Skeletal muscle cell (primary cell): ENCODE measurements around the gene PRAMEF26.
"Not testable (repeated sequence)": the region's sequence is repeated elsewhere in the genome, so short reads cannot be mapped to it uniquely, and the experiment has no call there.

ENCODE experiments used
- DNase-seq: peaks from one replicate; pipeline ENCODE4 v3.0.0-alpha.2; 2010; ENCODE audit warnings: low read depth
- H3K4me3 ChIP-seq: 2 replicates; pipeline ENCODE4 v1.5.1; 2011; ENCODE audit warnings: low read depth, mild to moderate bottlenecking, control low read depth, low read length, moderate library complexity

Gene PRAMEF26

GRCh38 chr1:13155909-13156308, at the start of gene PRAMEF26:
TSS of gene PRAMEF26 (minus strand) at chr1:13156009. CDS start at chr1:13153095, 2,914 bp downstream.
- not testable (repeated sequence) for H3K4me3 ChIP-seq, DNase-seq

DNA sequence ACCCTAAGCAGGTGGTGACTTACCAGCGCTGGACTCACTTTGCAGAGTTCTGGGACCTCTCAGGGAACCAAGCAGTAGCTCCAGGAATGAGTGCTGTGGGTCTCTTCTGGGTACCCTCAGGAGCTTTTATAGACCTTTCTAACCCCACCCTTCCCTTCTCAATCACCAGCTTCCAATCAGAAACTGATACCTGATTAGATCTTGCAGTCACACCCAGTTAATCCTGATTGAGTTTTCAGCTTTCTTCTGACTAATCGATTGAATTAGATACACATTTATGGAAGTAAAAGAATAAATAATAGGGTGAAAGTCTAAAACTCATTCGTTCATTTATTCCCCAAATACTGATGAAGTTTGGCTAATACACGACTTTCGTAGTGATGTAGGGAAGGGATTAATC, 45.5 kb upstream of the PRAMEF26 start, which contains the start of gene PRAMEF13:
TSS of gene PRAMEF13 (minus strand) at position 101 of the 400 bp plus-strand sequence. CDS start 1,820 bp downstream, outside the sequence.
- not testable (repeated sequence) for H3K4me3 ChIP-seq, DNase-seq

GRCh38 chr1:13171548-13171947, 15.7 kb upstream of the PRAMEF26 start, which contains the start of gene PRAMEF9:
TSS of gene PRAMEF9 (plus strand) at chr1:13171848. CDS start at chr1:13175281, 3,433 bp downstream.
- not testable (repeated sequence) for DNase-seq, H3K4me3 ChIP-seq

DNA sequence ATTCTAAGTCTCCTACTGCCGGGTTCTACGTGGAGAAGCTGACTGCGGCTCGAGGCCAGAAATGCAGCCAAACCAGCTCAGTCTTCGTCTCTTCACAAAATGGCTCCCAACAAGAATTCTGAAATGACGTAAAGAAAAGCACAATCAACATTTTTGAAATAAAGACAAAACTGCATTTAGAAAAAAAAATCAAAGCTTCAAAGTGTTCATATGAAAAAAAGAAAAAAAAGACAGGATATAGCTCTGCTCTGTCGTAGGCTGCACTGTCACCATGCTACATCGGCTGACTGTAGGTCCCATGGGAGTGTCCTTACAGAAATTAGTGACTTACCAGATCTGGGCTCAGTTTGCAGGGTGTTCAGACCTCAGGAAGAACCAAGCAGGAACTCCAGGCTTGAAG, 9.7 kb upstream of the PRAMEF26 start, which contains the start of gene HNRNPCL4:
TSS of gene HNRNPCL4 (minus strand) at position 101 of the 400 bp plus-strand sequence. CDS start 164 bp downstream, outside the sequence.
- H3K4me3 ChIP-seq, DNase-seq: not testable (repeated sequence)

- not testable (repeated sequence) for H3K4me3 ChIP-seq, DNase-seq
Measured at GRCh38 chr1:13116754-13117153, 39.1 kb downstream of the PRAMEF26 start, which contains the start of gene HNRNPCL2. TSS of gene HNRNPCL2 (minus strand) at chr1:13116854. CDS start at chr1:13116400, 454 bp downstream.
